Measurements from ENCODE around the gene LRRC45.

LRRC45 gene

GRCh38 chr17:82008258-82008940, 14.7 kb upstream of the LRRC45 start:
- FAIRE-seq = no peak

GRCh38 chr17:82008941-82009405, 14.1 kb upstream of the LRRC45 start:
- FAIRE-seq = no peak

GRCh38 chr17:82009413-82009812, 13.7 kb upstream of the LRRC45 start:
- FAIRE-seq = no peak

GRCh38 chr17:82010575-82011525, 12.3 kb upstream of the LRRC45 start:
- no peak for FAIRE-seq

GRCh38 chr17:82011617-82012187, 11.4 kb upstream of the LRRC45 start:
- FAIRE-seq = no peak

GRCh38 chr17:82012261-82012639, 10.9 kb upstream of the LRRC45 start:
- no peak for FAIRE-seq

GRCh38 chr17:82012640-82013295, 10.3 kb upstream of the LRRC45 start:
- FAIRE-seq = no peak

GRCh38 chr17:82013341-82013740, 9.8 kb upstream of the LRRC45 start:
- no peak for FAIRE-seq

- FAIRE-seq = no peak
These were observed 9.3 kb upstream of the LRRC45 start for GRCh38 chr17:82013772-82014321.

- no peak for FAIRE-seq
These were observed 8.7 kb upstream of the LRRC45 start for GRCh38 chr17:82014432-82014831.

- FAIRE-seq = no peak
These were observed 8.2 kb upstream of the LRRC45 start for GRCh38 chr17:82014971-82015310.

- no peak for FAIRE-seq
These were observed 7.7 kb upstream of the LRRC45 start for GRCh38 chr17:82015311-82015971.

- no peak for FAIRE-seq
These were observed 6.8 kb upstream of the LRRC45 start for GRCh38 chr17:82016061-82016874.

- FAIRE-seq = no peak
These were observed 6.1 kb upstream of the LRRC45 start for GRCh38 chr17:82016875-82017459.

- FAIRE-seq = no peak
These were observed 5.4 kb upstream of the LRRC45 start for GRCh38 chr17:82017612-82018151.

- FAIRE-seq = no peak
These were observed 4.7 kb upstream of the LRRC45 start for GRCh38 chr17:82018152-82018988.

- no peak for FAIRE-seq
These were observed 4.0 kb upstream of the LRRC45 start for GRCh38 chr17:82018989-82019689.

GRCh38 chr17:82019690-82020571, 3.2 kb upstream of the LRRC45 start:
- FAIRE-seq = no peak
